BLaER1 treated with 17β-estradiol and CSF1 and Interleukin-3, amounts not matched to agents 10 nM and 100 nM (cell line): ENCODE measurements around the gene C9orf72.

Experiments used
- H3K27ac ChIP-seq, 11 experiments: shearing (Covaris generic); formaldehyde crosslinking; 2 replicates each; pipeline ENCODE4 v1.8.1; 2022
- H3K27me3 ChIP-seq, 11 experiments: shearing (Covaris generic); formaldehyde crosslinking; 2 replicates each; pipeline ENCODE4 v1.8.1; 2022
- H3K36me3 ChIP-seq, 11 experiments: shearing (Covaris generic); formaldehyde crosslinking; 2 replicates each; pipeline ENCODE4 v1.8.1; 2022
- H3K4me1 ChIP-seq, 10 experiments: shearing (Covaris generic); formaldehyde crosslinking; 2 replicates each; pipeline ENCODE4 v1.8.1; 2022
- H3K4me2 ChIP-seq, 11 experiments: shearing (Covaris generic); formaldehyde crosslinking; 2 replicates each; pipeline ENCODE4 v1.8.1; 2022
- H3K4me3 ChIP-seq, 10 experiments: shearing (Covaris generic); formaldehyde crosslinking; 2 replicates each; pipeline ENCODE4 v1.8.1; 2022
- H3K9ac ChIP-seq, 11 experiments: shearing (Covaris generic); formaldehyde crosslinking; 2 replicates each; pipeline ENCODE4 v1.8.1; 2022
- H3K9me3 ChIP-seq, 11 experiments: shearing (Covaris generic); formaldehyde crosslinking; replicated peaks in 1 of 11; 2 replicates each; pipeline ENCODE4 v1.8.1; 2022
- H4K20me1 ChIP-seq, 11 experiments: shearing (Covaris generic); formaldehyde crosslinking; 2 replicates each; pipeline ENCODE4 v1.8.1; 2022
- Cebpa-rat ChIP-seq, 11 experiments: shearing (Covaris generic); IDR thresholded peaks; 2 replicates each; pipeline ENCODE4 v1.8.1; 2022

C9orf72 gene

DNA sequence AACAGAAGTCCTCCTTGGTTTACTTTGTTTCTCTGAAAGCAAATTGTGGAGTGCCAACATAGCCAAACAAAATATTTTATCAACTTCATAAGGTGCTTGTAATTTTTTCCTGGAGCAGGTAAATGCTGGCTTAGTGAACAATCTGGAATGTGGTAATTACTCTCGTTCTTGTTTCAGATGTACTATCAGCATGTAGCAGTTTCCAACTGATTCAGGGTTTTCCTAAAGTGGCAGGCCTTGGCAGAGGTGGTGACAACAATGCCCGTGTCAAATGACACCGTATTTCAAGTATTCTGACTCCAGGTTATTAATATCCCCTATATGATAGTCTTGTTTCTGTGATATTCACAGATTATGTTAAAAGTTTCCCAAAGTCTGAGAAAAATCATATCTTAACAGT is 1.2 kb downstream of the C9orf72 start:
- Histone ChIP-seq H3K4me3 (peak overlapping the region; percentile 77 to 91 (median 88); a peak in 18 of 20 replicates), H3K4me2 (peak overlapping the region; percentile 79 to 94 (median 87))
- no peak for TF ChIP-seq Cebpa-rat (IDR thresholded peaks at IDR 0.05)

DNA sequence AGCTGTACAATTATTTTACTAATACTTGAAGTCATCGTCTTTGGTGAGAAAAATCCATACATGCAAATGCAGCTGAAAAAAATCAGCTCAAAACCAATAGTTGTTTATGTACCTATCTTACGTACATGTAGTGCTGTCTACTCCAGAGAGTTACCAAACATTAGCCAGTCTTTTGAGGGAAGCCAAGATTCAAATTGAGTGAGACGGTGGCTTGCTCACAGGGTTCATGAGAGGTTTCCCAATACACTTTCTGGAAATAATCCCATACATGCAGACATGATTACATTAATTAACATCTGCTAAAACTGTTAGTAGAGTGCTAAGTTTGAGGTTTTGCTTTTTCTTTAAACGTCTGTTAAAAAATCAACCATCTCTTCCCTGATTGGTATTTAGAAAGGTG is 2.3 kb downstream of the C9orf72 start:
- peaks cover 0 to 14% (median 6%) of the 10 kb centered on the region in 11 experiments; a peak in 11 of 22 replicates for H3K9me3 ChIP-seq

More for the DNA sequence above, 1.2 kb downstream of the C9orf72 start:
- H3K27ac ChIP-seq = peak overlapping the region in 10 of 11 experiments; percentile 91 to 100 (median 96); a peak in 16 of 22 replicates
- peak overlapping the region; percentile 91 to 100 (median 95); a peak in 19 of 22 replicates for H3K9ac ChIP-seq
- H3K9me3 ChIP-seq = peaks cover 0 to 22% (median 6%) of the 10 kb centered on the region in 11 experiments; a peak in 11 of 22 replicates
- H4K20me1 ChIP-seq = no peaks in the 10 kb centered on the region
- H3K36me3 ChIP-seq = peaks cover 0 to 9% (median 3%) of the 10 kb centered on the region in 11 experiments; a peak in 12 of 22 replicates
- H3K4me1 ChIP-seq = peaks cover 15 to 45% (median 21%) of the 10 kb centered on the region in 10 experiments; a peak in 19 of 20 replicates
- no peaks in the 10 kb centered on the region for H3K27me3 ChIP-seq

DNA sequence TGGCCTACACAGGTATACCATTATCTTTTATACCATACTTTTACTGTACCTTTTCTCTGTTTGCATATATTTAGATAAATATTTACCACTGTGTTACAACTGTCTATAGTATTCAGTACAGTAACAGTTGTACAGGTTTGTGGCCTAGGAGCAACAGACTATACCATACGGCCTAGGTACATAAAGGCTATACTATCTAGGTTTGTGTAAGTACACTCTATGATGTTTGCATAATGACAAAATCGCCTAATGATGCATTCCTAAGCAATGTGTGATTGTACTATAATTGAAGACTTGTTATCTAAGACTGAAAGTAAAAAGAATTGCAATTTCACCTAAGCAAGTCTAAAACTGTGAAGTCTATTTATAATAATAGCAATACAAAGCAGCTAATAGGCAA is 3.9 kb downstream of the C9orf72 start:
- H3K27me3 ChIP-seq = no peaks in the 10 kb centered on the region
- H3K4me1 ChIP-seq = peaks cover 16 to 68% (median 29%) of the 10 kb centered on the region in 10 experiments
- no peak overlapping the region for H3K27ac ChIP-seq
- H4K20me1 ChIP-seq = no peaks in the 10 kb centered on the region
- peak overlapping the region in 2 of 11 experiments; percentile 9 to 28; a peak in 1 of 22 replicates for H3K4me2 ChIP-seq
- peaks cover 13 to 29% (median 21%) of the 10 kb centered on the region in 11 experiments; a peak in 21 of 22 replicates for H3K36me3 ChIP-seq
- H3K9ac ChIP-seq = no peak overlapping the region
- H3K4me3 ChIP-seq = no peak overlapping the region
- H3K9me3 ChIP-seq = peaks cover 0 to under 1% (median 0%) of the 10 kb centered on the region in 11 experiments; a peak in 4 of 22 replicates
- TF ChIP-seq Cebpa-rat (IDR thresholded peaks at IDR 0.05) = no peak

More for the DNA sequence above, 2.3 kb downstream of the C9orf72 start:
- Histone ChIP-seq H3K27me3 (no peaks in the 10 kb centered on the region), H3K4me3 (0 out of 20 replicates have a peak overlapping the region, but pooled peaks of 1 of the 10 experiments have one; percentile 88), H3K4me1 (peaks cover 17 to 56% (median 23%) of the 10 kb centered on the region in 10 experiments), H3K27ac (0 out of 22 replicates have a peak overlapping the region, but pooled peaks of 2 of the 11 experiments have one; percentile 96 to 99), H4K20me1 (no peaks in the 10 kb centered on the region), H3K9ac (no peak overlapping the region), H3K4me2 (peak overlapping the region in 4 of 11 experiments; percentile 85 to 94 (median 92); a peak in 6 of 22 replicates), H3K36me3 (peaks cover 9 to 18% (median 13%) of the 10 kb centered on the region in 11 experiments; a peak in 21 of 22 replicates)
- no peak for TF ChIP-seq Cebpa-rat (IDR thresholded peaks at IDR 0.05)

DNA sequence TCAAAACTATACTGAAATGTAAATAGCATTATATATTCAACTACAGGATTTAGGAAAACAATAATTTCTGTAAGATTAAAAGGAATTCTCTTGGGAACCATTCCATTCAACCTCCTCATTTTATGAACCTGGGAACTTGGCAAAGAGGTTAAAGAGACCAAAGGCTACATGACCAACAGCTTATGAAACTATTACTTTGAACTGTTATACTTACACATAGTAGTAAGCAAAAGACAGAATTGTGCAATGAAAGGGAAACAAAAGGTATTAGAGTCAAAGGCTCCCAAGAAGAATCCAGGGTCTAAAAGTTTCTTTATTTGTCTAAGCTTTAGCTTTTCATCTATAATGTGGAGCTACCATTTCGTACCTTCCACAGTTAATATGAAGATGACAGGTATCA is 7.2 kb downstream of the C9orf72 start:
- no peak for TF ChIP-seq Cebpa-rat (IDR thresholded peaks at IDR 0.05)
- Histone ChIP-seq H3K27ac (peak overlapping the region in 7 of 11 experiments; percentile 6 to 79 (median 60); a peak in 8 of 22 replicates), H3K4me2 (peak overlapping the region in 6 of 11 experiments; percentile 16 to 83 (median 71); a peak in 6 of 22 replicates), H3K27me3 (no peaks in the 10 kb centered on the region), H3K9ac (peak overlapping the region in 1 of 11 experiments; percentile 55; a peak in 1 of 22 replicates), H3K4me3 (0 out of 20 replicates have a peak overlapping the region, but pooled peaks of 1 of the 10 experiments have one; percentile 1), H4K20me1 (no peaks in the 10 kb centered on the region), H3K9me3 (no peaks in the 10 kb centered on the region), H3K36me3 (peaks cover 17 to 52% (median 32%) of the 10 kb centered on the region in 11 experiments; a peak in 21 of 22 replicates), H3K4me1 (peaks cover 0 to 72% (median 15%) of the 10 kb centered on the region in 10 experiments; a peak in 12 of 20 replicates)

DNA sequence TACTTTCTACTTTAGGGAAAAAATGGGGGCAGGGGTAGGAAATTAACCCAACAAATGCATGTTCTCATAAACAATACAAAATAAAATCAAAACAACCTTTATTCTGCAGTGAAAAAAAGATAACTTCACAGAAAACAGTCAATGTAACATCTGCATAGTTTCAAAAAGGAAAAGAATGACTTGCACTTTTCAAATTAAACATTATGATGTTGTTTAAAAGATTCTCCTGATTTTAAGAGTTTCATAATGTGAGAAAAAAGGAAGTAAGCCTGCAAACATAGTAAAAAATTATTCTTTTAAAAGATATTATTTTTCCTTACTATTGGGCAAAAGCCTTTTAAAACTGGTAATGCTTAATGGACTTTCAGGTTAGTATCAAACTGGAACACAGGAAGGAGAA is 7.6 kb downstream of the C9orf72 start:
- Histone ChIP-seq H3K36me3 (peaks cover 20 to 56% (median 35%) of the 10 kb centered on the region in 11 experiments; a peak in 21 of 22 replicates), H3K27ac (peak overlapping the region in 7 of 11 experiments; percentile 6 to 79 (median 65); a peak in 11 of 22 replicates), H3K9me3 (no peaks in the 10 kb centered on the region), H3K9ac (peak overlapping the region in 2 of 11 experiments; percentile 48 to 55; a peak in 2 of 22 replicates), H4K20me1 (no peaks in the 10 kb centered on the region), H3K27me3 (no peaks in the 10 kb centered on the region), H3K4me1 (peaks cover 0 to 68% (median 15%) of the 10 kb centered on the region in 10 experiments; a peak in 12 of 20 replicates), H3K4me3 (0 out of 20 replicates have a peak overlapping the region, but pooled peaks of 1 of the 10 experiments have one; percentile 1), H3K4me2 (peak overlapping the region in 5 of 11 experiments; percentile 16 to 83 (median 75); a peak in 6 of 22 replicates)
- no peak for TF ChIP-seq Cebpa-rat (IDR thresholded peaks at IDR 0.05)

DNA sequence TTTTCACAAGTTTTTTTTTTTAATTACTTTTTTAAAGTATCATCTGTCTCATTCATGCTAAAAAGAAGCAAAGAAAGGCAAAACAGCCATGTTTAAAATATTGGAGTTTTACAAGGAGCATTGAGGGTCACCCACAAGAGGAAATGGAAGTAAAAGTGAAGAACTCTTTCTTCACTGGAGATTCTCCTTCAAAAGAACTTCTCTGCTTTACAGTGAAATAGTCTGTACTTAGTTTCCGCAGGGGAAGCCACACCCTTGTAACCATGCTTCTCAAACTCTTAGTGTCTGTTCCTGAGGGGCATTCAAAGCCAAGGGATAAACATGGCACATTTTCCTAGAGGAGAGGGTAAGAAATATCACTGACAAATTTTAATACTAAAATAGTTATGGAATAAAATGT is 8.6 kb downstream of the C9orf72 start:
- peak overlapping the region in 1 of 10 experiments; percentile 14; a peak in 1 of 20 replicates for H3K4me3 ChIP-seq
- H3K27me3 ChIP-seq = no peaks in the 10 kb centered on the region
- no peaks in the 10 kb centered on the region for H4K20me1 ChIP-seq
- H3K9me3 ChIP-seq = no peaks in the 10 kb centered on the region
- H3K9ac ChIP-seq = peak overlapping the region in 4 of 11 experiments; percentile 48 to 59 (median 52); a peak in 8 of 22 replicates
- H3K36me3 ChIP-seq = peaks cover 23 to 66% (median 44%) of the 10 kb centered on the region in 11 experiments; a peak in 21 of 22 replicates
- peaks cover 0 to 60% (median 15%) of the 10 kb centered on the region in 10 experiments; a peak in 12 of 20 replicates for H3K4me1 ChIP-seq
- peak overlapping the region in 5 of 11 experiments; percentile 57 to 83 (median 75); a peak in 10 of 22 replicates for H3K4me2 ChIP-seq
- TF ChIP-seq Cebpa-rat (IDR thresholded peaks at IDR 0.05) = no peak
- H3K27ac ChIP-seq = peak overlapping the region in 6 of 11 experiments; percentile 21 to 79 (median 70); a peak in 11 of 22 replicates

DNA sequence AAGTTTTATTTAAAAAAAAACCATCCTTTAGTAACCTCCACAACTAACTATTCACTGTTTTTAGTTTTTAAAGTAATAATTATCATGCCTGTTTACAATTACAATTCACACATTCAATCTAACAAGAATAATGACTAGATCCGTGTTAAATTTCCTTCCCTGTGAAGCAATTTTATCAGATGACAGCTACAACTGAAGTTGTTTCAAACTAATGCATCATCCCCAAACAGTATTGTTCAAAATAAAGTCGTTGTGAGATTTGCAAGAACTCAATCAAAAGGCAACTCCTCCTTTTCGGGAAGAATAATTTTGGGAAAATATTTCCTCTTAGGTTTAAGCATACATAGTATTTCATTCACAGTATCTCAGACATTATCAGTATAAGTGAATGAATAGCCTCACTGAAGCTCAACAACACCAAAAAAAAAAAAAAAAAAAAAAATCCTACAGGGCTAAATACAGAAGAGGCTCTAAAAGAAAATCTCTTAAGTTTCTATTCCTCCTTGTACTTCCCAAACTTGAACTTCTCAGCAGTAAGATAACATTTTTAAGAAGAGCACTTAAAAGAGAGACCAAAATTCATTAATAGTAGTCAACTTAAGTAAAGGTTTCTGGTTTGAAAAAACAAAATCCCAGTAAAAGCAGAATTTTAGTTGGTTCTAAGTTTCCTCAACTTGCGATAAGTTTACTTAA is 9.4 kb downstream of the C9orf72 start:
- H3K4me1 ChIP-seq = peaks cover 0 to 60% (median 15%) of the 10 kb centered on the region in 10 experiments; a peak in 12 of 20 replicates
- H4K20me1 ChIP-seq = no peaks in the 10 kb centered on the region
- peak overlapping the region in 2 of 10 experiments; percentile 4 to 14; a peak in 1 of 20 replicates for H3K4me3 ChIP-seq
- no peaks in the 10 kb centered on the region for H3K27me3 ChIP-seq
- peak overlapping the region in 5 of 11 experiments; percentile 60 to 79 (median 75); a peak in 10 of 22 replicates for H3K27ac ChIP-seq
- no peak for TF ChIP-seq Cebpa-rat (IDR thresholded peaks at IDR 0.05)
- H3K9ac ChIP-seq = peak overlapping the region in 4 of 11 experiments; percentile 40 to 59 (median 52); a peak in 7 of 22 replicates
- H3K9me3 ChIP-seq = no peaks in the 10 kb centered on the region
- H3K4me2 ChIP-seq = peak overlapping the region in 5 of 11 experiments; percentile 57 to 83 (median 75); a peak in 9 of 22 replicates
- peaks cover 23 to 74% (median 49%) of the 10 kb centered on the region in 11 experiments; a peak in 21 of 22 replicates for H3K36me3 ChIP-seq

DNA sequence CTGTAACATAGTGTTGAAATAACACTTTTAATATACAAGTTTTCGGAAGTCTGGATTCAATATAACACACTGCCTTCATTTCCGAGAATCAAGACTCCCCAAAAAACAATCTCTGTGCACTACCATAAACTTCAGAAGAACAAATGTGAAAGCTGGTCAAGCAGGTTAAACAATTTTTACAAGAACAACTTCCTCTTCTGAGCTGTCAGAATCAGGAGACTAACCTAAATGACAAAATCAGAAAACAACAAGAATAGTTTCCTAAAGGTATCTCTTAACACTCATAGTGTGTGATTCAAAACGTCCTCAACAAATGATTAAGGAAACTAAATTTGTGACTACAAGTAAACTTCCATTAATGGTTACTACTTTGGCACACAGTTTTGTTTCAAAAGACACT is 11.6 kb downstream of the C9orf72 start:
- Histone ChIP-seq H3K27me3 (no peaks in the 10 kb centered on the region), H3K9ac (no peak overlapping the region), H4K20me1 (no peaks in the 10 kb centered on the region), H3K36me3 (peaks cover 26 to 88% (median 59%) of the 10 kb centered on the region in 11 experiments; a peak in 21 of 22 replicates), H3K4me3 (no peak overlapping the region), H3K4me1 (peaks cover 0 to 42% (median 15%) of the 10 kb centered on the region in 10 experiments; a peak in 12 of 20 replicates), H3K9me3 (no peaks in the 10 kb centered on the region), H3K27ac (no peak overlapping the region), H3K4me2 (no peak overlapping the region)
- no peak for TF ChIP-seq Cebpa-rat (IDR thresholded peaks at IDR 0.05)
